Fibroblast of lung (primary cell): ENCODE data around the gene C1orf198. TPM values are rescaled to one million over a fixed set of nuclear protein-coding genes. Genes with fewer than 3 reads are reported as not detected.

Experiments used
- DNase-seq, 2 donors: peaks; one replicate each; pipeline versions ENCODE4 v3.0.0 to v3.0.0-alpha.2; 2010; ENCODE audit warnings: low read depth in 2 of 2
- H2AFZ ChIP-seq: 2 replicates; pipeline ENCODE4 v1.5.1; 2012; ENCODE audit warnings: low read length, control low read depth, inconsistent platforms
- H3K27ac ChIP-seq: 2 replicates; pipeline ENCODE4 v1.5.1; 2011; ENCODE audit warnings: low read length, control low read depth; ENCODE audit not compliant: insufficient read depth
- H3K27me3 ChIP-seq: 2 replicates; pipeline ENCODE4 v1.5.1; 2011; ENCODE audit warnings: mild to moderate bottlenecking, low read length; ENCODE audit not compliant: control insufficient read depth, insufficient read depth
- H3K36me3 ChIP-seq: 2 replicates; pipeline ENCODE4 v1.5.1; 2011; ENCODE audit warnings: low read length; ENCODE audit not compliant: control insufficient read depth, insufficient read depth
- H3K4me1 ChIP-seq: 2 replicates; pipeline ENCODE4 v1.5.1; 2011; ENCODE audit warnings: low read length; ENCODE audit not compliant: control insufficient read depth, insufficient read depth; ENCODE audit errors: extremely low read depth
- H3K4me2 ChIP-seq: 2 replicates; pipeline ENCODE4 v1.5.1; 2011; ENCODE audit warnings: low read length, control low read depth; ENCODE audit not compliant: insufficient read depth; ENCODE audit errors: extremely low read depth
- H3K4me3 ChIP-seq, 4 experiments: fragments of 200-600 bp in 1 of 4; sonication (generic) in 1 of 4; replicated peaks in 1 of 4; 2 replicates each; pipeline ENCODE4 v1.5.1; 2011 to 2016; ENCODE audit warnings: low read length in 4 of 4, low read depth in 3 of 4, mild to moderate bottlenecking in 3 of 4, control low read depth in 2 of 4, inconsistent platforms in 1 of 4, mixed read lengths in 1 of 4; ENCODE audit not compliant: insufficient read depth in 1 of 4; ENCODE audit errors: control extremely low read depth in 1 of 4
- H3K79me2 ChIP-seq: 2 replicates; pipeline ENCODE4 v1.5.1; 2012; ENCODE audit warnings: mild to moderate bottlenecking, low read length, inconsistent platforms; ENCODE audit not compliant: control insufficient read depth, insufficient read depth
- H3K9ac ChIP-seq: 2 replicates; pipeline ENCODE4 v1.5.1; 2011; ENCODE audit warnings: mild to moderate bottlenecking, low read length, control low read depth; ENCODE audit not compliant: insufficient read depth
- H3K9me3 ChIP-seq: 2 replicates; pipeline ENCODE4 v1.5.1; 2012; ENCODE audit warnings: low read depth, low read length; ENCODE audit not compliant: control insufficient read depth, insufficient read depth
- H4K20me1 ChIP-seq: 2 replicates; pipeline ENCODE4 v1.5.1; 2011; ENCODE audit warnings: low read length; ENCODE audit not compliant: control insufficient read depth, insufficient read depth; ENCODE audit errors: extremely low read depth
- EZH2 ChIP-seq: IDR thresholded peaks from 2 replicates; pipeline ENCODE4 v1.5.1; 2012; ENCODE audit warnings: low read length, control low read depth, mild to moderate bottlenecking; ENCODE audit errors: missing control alignments
- polyA plus RNA-seq, 2 donors: library from polyadenylated mRNA; depleted of rRNA in 1 of 2; stranded (reverse) in 1 of 2; unstranded in 1 of 2; fragments of >200 nt; gene quantifications; 2 replicates each; pipeline ENCODE4 v1.2.1, GENCODE V29; 2011 to 2012; ENCODE audit warnings: missing spikeins in 1 of 2
- total RNA-seq: library from RNA; depleted of rRNA; stranded (reverse); fragments of >200 nt; gene quantifications from 2 replicates; pipeline ENCODE4 v1.2.1, GENCODE V29; 2014
- TF ChIP-seq, protein P1 (sequence below), 2 donors: IDR thresholded peaks in 1 of 2; conservative IDR thresholded peaks in 1 of 2; 1 replicate in 1 of 2; 2 replicates in 1 of 2; pipeline ENCODE4 v1.5.1; 2011 to 2012; ENCODE audit warnings: low read length in 2 of 2, control low read depth in 1 of 2, inconsistent platforms in 1 of 2, low read depth in 1 of 2, mild to moderate bottlenecking in 1 of 2

Gene C1orf198
- total and polyA plus RNA-seq, 2 donors (not counting 1 experiment from before 2014, with no cell fraction given), result 57.8 to 215 TPM

DNA sequence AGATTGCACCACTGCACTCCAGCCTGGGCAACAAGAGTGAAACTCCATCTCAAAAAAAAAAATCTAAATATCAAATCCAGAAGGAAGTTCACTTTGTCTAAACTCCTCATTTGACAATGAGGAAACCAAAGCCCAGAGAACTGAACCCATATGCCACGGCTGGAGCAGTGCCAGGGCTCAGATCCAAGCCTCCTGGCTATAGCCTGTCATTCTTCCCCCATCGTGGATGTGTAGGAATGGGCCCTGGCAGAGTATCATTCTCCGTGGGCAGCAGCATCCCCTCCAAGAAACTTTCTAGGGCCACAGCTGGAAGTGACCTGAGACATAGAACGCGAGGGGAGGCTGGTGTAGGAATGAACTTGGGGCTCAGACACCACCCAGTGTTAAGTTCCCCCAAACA, 73.9 kb downstream of the C1orf198 start:
- no peaks in the 10 kb centered on the region for H3K9me3 ChIP-seq
- no peaks in the 10 kb centered on the region for H3K27me3 ChIP-seq
- H3K36me3 ChIP-seq, result no peaks in the 10 kb centered on the region
- H3K4me3 ChIP-seq, result no peak overlapping the region
- no peaks in the 10 kb centered on the region for H4K20me1 ChIP-seq
- no peak for DNase-seq
- no peaks in the 10 kb centered on the region for H3K79me2 ChIP-seq
- no peak overlapping the region for H2AFZ ChIP-seq
- no peak for TF ChIP-seq EZH2
- TF ChIP-seq, protein P1, sequence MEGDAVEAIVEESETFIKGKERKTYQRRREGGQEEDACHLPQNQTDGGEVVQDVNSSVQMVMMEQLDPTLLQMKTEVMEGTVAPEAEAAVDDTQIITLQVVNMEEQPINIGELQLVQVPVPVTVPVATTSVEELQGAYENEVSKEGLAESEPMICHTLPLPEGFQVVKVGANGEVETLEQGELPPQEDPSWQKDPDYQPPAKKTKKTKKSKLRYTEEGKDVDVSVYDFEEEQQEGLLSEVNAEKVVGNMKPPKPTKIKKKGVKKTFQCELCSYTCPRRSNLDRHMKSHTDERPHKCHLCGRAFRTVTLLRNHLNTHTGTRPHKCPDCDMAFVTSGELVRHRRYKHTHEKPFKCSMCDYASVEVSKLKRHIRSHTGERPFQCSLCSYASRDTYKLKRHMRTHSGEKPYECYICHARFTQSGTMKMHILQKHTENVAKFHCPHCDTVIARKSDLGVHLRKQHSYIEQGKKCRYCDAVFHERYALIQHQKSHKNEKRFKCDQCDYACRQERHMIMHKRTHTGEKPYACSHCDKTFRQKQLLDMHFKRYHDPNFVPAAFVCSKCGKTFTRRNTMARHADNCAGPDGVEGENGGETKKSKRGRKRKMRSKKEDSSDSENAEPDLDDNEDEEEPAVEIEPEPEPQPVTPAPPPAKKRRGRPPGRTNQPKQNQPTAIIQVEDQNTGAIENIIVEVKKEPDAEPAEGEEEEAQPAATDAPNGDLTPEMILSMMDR (conservative IDR thresholded peaks at IDR 0.05 in 1 of 2, IDR thresholded peaks at IDR 0.05 in 1 of 2; ENCODE audit: low read depth in 1 of 2, low read length in 2 of 2), result no peak
- H3K27ac ChIP-seq, result no peak overlapping the region
- H3K4me1 ChIP-seq, result no peaks in the 10 kb centered on the region
- H3K4me2 ChIP-seq, result no peak overlapping the region
- no peak overlapping the region for H3K9ac ChIP-seq

DNA sequence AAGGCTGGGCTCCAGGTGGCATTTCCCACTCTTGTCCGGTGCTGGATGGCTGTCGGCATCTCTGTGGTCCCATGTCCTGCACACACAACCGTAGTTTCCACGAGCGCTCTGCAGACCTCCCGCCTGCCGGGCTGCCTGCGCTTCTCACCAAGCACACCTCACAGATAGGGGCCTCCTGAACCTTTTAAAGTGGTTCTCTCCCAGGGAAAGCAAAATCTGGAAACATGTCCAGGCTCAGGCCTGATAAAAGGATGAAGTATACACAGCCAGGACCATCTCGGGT, 74.9 kb downstream of the C1orf198 start:
- H3K4me3 ChIP-seq, result no peak overlapping the region
- no peak overlapping the region for H3K27ac ChIP-seq
- no peaks in the 10 kb centered on the region for H3K4me1 ChIP-seq
- no peak overlapping the region for H2AFZ ChIP-seq
- no peaks in the 10 kb centered on the region for H4K20me1 ChIP-seq
- H3K79me2 ChIP-seq, result no peaks in the 10 kb centered on the region
- H3K4me2 ChIP-seq, result no peak overlapping the region
- no peaks in the 10 kb centered on the region for H3K9me3 ChIP-seq
- no peaks in the 10 kb centered on the region for H3K27me3 ChIP-seq
- no peak for DNase-seq
- no peaks in the 10 kb centered on the region for H3K36me3 ChIP-seq
- TF ChIP-seq, protein P1 (conservative IDR thresholded peaks at IDR 0.05 in 1 of 2, IDR thresholded peaks at IDR 0.05 in 1 of 2; ENCODE audit: low read depth in 1 of 2, low read length in 2 of 2), result no peak
- no peak for TF ChIP-seq EZH2
- H3K9ac ChIP-seq, result no peak overlapping the region

DNA sequence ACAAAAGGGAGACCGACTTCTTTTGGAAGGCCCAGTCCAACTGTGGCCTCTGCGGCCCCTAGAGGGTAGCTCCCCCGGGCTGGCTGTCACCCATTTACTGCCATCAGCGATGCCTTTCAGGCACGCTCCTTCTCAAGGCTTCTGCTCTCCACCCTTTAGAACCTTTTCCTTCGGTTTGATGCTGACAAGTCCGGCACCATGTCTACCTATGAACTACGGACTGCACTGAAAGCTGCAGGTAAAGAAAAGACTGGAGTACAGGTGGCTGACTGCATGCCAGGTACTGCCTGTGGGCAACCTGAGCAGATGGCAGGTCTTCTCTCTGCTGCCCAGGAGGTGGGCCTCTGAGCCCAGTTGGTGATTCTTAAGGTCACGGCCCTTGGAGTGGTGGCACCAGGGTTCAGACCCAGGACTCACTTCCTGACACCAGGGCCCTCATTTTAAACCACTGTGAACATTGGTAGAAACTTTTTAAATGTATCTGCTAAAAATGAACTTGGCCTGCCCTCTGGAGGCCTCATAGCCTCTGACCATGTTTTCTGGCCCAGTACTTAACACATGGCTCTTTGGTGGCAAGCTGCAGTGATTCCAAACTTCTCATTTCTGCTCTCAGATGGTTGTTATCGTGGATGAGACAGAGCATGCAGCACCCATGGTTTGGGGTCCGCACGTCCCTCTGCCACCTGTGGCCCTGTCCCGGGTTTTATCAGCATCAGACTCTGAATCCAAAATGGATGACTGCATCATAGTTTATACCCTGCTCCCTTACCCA, 75.4 kb downstream of the C1orf198 start:
- Histone ChIP-seq H3K36me3 (no peaks in the 10 kb centered on the region), H3K79me2 (no peaks in the 10 kb centered on the region), H3K27ac (no peak overlapping the region), H3K27me3 (no peaks in the 10 kb centered on the region), H3K4me1 (no peaks in the 10 kb centered on the region), H4K20me1 (no peaks in the 10 kb centered on the region), H3K4me2 (no peak overlapping the region), H2AFZ (no peak overlapping the region), H3K9ac (no peak overlapping the region), H3K4me3 (no peak overlapping the region), H3K9me3 (no peaks in the 10 kb centered on the region)
- peak in 1 of 2 donors; percentile 28 for DNase-seq
- TF ChIP-seq EZH2, result no peak
- TF ChIP-seq, protein P1 (conservative IDR thresholded peaks at IDR 0.05 in 1 of 2, IDR thresholded peaks at IDR 0.05 in 1 of 2; ENCODE audit: low read depth in 1 of 2, low read length in 2 of 2), result peak in 1 of 2 donors; percentile 28
